SK-N-SH (cell line): ENCODE measurements around the gene RAB26. TPM values are rescaled to one million over a fixed set of nuclear protein-coding genes. Genes with fewer than 3 reads are reported as not detected.

Source experiments
- CTCF ChIA-PET: fragments of 300-600, 350-600 bp; formaldehyde crosslinking; extraction: SDS; loops from one replicate; lab custom pipeline; 2021; lab: Yijun Ruan, JAX
- POLR2A ChIA-PET: fragments of 350-600 bp; sonication (Branson Sonifier 250); formaldehyde crosslinking; extraction: SDS; loops from one replicate; lab custom pipeline; 2020; ENCODE audit warnings: antibody characterized with exemption, inconsistent platforms; lab: Yijun Ruan, JAX
- DNase-seq: peaks from one replicate; pipeline ENCODE4 v3.0.0; 2012
- H2AFZ ChIP-seq: fragments of 200-600 bp; sonication (generic); 2 replicates; pipeline ENCODE4 v1.8.1; 2016; ENCODE audit warnings: antibody characterized with exemption, mild to moderate bottlenecking, low read depth
- H3F3A ChIP-seq: fragments of 200-600 bp; sonication (generic); replicated peaks from 2 replicates; pipeline ENCODE3; 2016; ENCODE audit warnings: antibody characterized with exemption, mild to moderate bottlenecking; ENCODE audit not compliant: insufficient read depth
- H3K27ac ChIP-seq, 2 experiments: fragments of 200-500 bp in 1 of 2; fragments of 200-600 bp in 1 of 2; sonication (Bioruptor generic) in 1 of 2; sonication (generic), shearing (Covaris generic) in 1 of 2; 2 replicates each; pipeline versions ENCODE4 v1.5.1 to v1.6.1; 2014 to 2016; ENCODE audit warnings: low read depth in 2 of 2, inconsistent platforms in 1 of 2, low read length in 1 of 2, mild to moderate bottlenecking in 1 of 2, mixed read lengths in 1 of 2
- H3K27me3 ChIP-seq: fragments of 200-600 bp; sonication (generic), shearing (Covaris generic); 2 replicates; pipeline ENCODE4 v1.6.1; 2016; ENCODE audit warnings: mixed run types; ENCODE audit not compliant: insufficient read depth
- H3K36me3 ChIP-seq, 2 experiments: fragments of 200-500 bp in 1 of 2; fragments of 200-600 bp in 1 of 2; sonication (Bioruptor generic) in 1 of 2; sonication (generic) in 1 of 2; replicated peaks in 1 of 2; 2 replicates each; pipeline versions ENCODE3 to v1.5.1; 2014 to 2016; ENCODE audit warnings: low read length in 1 of 2, mild to moderate bottlenecking in 1 of 2; ENCODE audit not compliant: insufficient read depth in 2 of 2, control insufficient read depth in 1 of 2
- H3K4me1 ChIP-seq, 2 experiments: fragments of 200-500 bp in 1 of 2; fragments of 200-600 bp in 1 of 2; sonication (Bioruptor generic) in 1 of 2; sonication (generic), shearing (Covaris generic) in 1 of 2; 2 replicates each; pipeline versions ENCODE4 v1.5.1 to v1.6.1; 2014 to 2016; ENCODE audit warnings: low read depth in 1 of 2, low read length in 1 of 2, mixed run types in 1 of 2; ENCODE audit not compliant: insufficient read depth in 2 of 2, control insufficient read depth in 1 of 2
- H3K4me2 ChIP-seq: fragments of 200-600 bp; sonication (generic), shearing (Covaris generic); 2 replicates; pipeline ENCODE4 v1.6.1; 2017; ENCODE audit warnings: mixed run types
- H3K4me3 ChIP-seq, 2 experiments: fragments of 200-500 bp in 1 of 2; fragments of 200-600 bp in 1 of 2; sonication (Bioruptor generic) in 1 of 2; sonication (generic), shearing (Covaris generic) in 1 of 2; 2 replicates each; pipeline versions ENCODE4 v1.5.1 to v1.8.1; 2014 to 2016; ENCODE audit warnings: low read depth in 2 of 2, inconsistent platforms in 1 of 2, low read length in 1 of 2, mild to moderate bottlenecking in 1 of 2, mixed read lengths in 1 of 2, moderate library complexity in 1 of 2
- H3K79me2 ChIP-seq: fragments of 200-600 bp; sonication (generic); 2 replicates; pipeline ENCODE4 v1.8.1; 2017; ENCODE audit warnings: mild to moderate bottlenecking; ENCODE audit not compliant: insufficient read depth
- H3K9ac ChIP-seq: fragments of 200-600 bp; sonication (generic); 2 replicates; pipeline ENCODE4 v1.6.1; 2017; ENCODE audit warnings: mixed run types
- H3K9me2 ChIP-seq: fragments of 200-600 bp; sonication (generic); 2 replicates; pipeline ENCODE4 v1.6.1; 2017; ENCODE audit warnings: mixed run types
- H3K9me3 ChIP-seq: fragments of 200-600 bp; sonication (generic); 2 replicates; pipeline ENCODE4 v1.6.1; 2017; ENCODE audit warnings: mixed run types, mild to moderate bottlenecking, moderate library complexity
- H4K20me1 ChIP-seq: fragments of 200-600 bp; sonication (generic); 2 replicates; pipeline ENCODE4 v1.6.1; 2017; ENCODE audit warnings: mild to moderate bottlenecking, mixed run types; ENCODE audit not compliant: insufficient read depth
- CHD2 ChIP-seq: fragments of 150-350 bp; IDR thresholded peaks from 2 replicates; pipeline ENCODE4 v1.6.1; 2018; ENCODE audit warnings: low read length; ENCODE audit not compliant: partially characterized antibody
- CTCF ChIP-seq: fragments of 200-600 bp; sonication (generic); IDR thresholded peaks from 2 replicates; pipeline ENCODE4 v1.6.1; 2017; ENCODE audit warnings: antibody characterized with exemption, mild to moderate bottlenecking, moderate library complexity
- EZH2phosphoT487 ChIP-seq: fragments of 200-600 bp; sonication (generic); IDR thresholded peaks from 2 replicates; pipeline ENCODE4 v1.6.1; 2017; ENCODE audit warnings: low read depth, mixed run types, mild to moderate bottlenecking, antibody characterized with exemption, moderate library complexity, borderline replicate concordance
- FOXJ3 ChIP-seq: sonication (generic); formaldehyde crosslinking; IDR thresholded peaks from 2 replicates; pipeline ENCODE4 v1.5.1; 2020; ENCODE audit warnings: mild to moderate bottlenecking, missing genetic modification reagents
- GABPA ChIP-seq: IDR thresholded peaks from 2 replicates; pipeline ENCODE4 v1.4.0; 2012; ENCODE audit warnings: low read depth, mild to moderate bottlenecking
- GATA2 ChIP-seq: sonication (generic); formaldehyde crosslinking; IDR thresholded peaks from 2 replicates; pipeline ENCODE4 v1.5.0; 2020; ENCODE audit warnings: mild to moderate bottlenecking, missing genetic modification reagents
- IRF3 ChIP-seq: fragments of 150-350 bp; IDR thresholded peaks from 2 replicates; pipeline ENCODE4 v1.6.1; 2016; ENCODE audit warnings: mild to moderate bottlenecking, low read depth, low read length
- JUND ChIP-seq: IDR thresholded peaks from 2 replicates; pipeline ENCODE4 v1.4.0; 2012
- MAX ChIP-seq: IDR thresholded peaks from 2 replicates; pipeline ENCODE4 v1.4.0; 2012; ENCODE audit warnings: low read depth
- NRF1 ChIP-seq: IDR thresholded peaks from 2 replicates; pipeline ENCODE4 v1.6.1; 2012; ENCODE audit warnings: low read depth, mild to moderate bottlenecking, low read length
- POLR2AphosphoS5 ChIP-seq: IDR thresholded peaks from 2 replicates; pipeline ENCODE4 v1.6.1; 2012; ENCODE audit warnings: low read depth, low read length
- RAD21 ChIP-seq: IDR thresholded peaks from 2 replicates; pipeline ENCODE4 v1.6.1; 2012; ENCODE audit warnings: mild to moderate bottlenecking, low read length
- RFX5 ChIP-seq: IDR thresholded peaks from 2 replicates; pipeline ENCODE4 v1.6.1; 2012; ENCODE audit warnings: mild to moderate bottlenecking, improper control_type of control experiment, low read length
- RXRA ChIP-seq: IDR thresholded peaks from 2 replicates; pipeline ENCODE4 v1.4.0; 2012; ENCODE audit warnings: low read depth, mild to moderate bottlenecking, borderline replicate concordance
- SMC3 ChIP-seq: IDR thresholded peaks from 2 replicates; pipeline ENCODE4 v1.6.1; 2012; ENCODE audit warnings: low read depth, low read length, improper control_type of control experiment
- TAF1 ChIP-seq: IDR thresholded peaks from 2 replicates; pipeline ENCODE4 v1.6.1; 2012; ENCODE audit warnings: low read depth, mild to moderate bottlenecking, low read length, moderate library complexity, borderline replicate concordance
- ZBTB33 ChIP-seq: IDR thresholded peaks from 2 replicates; pipeline ENCODE4 v1.4.0; 2012; ENCODE audit warnings: low read depth, borderline replicate concordance
- WGBS: methylation state at CpG from one replicate; pipeline ENCODE4 v1.1.6; 2017; ENCODE audit warnings: low lambda C conversion rate; 5-methylcytosine and 5-hydroxymethylcytosine counted together
- polyA plus RNA-seq, 3 experiments: library from polyadenylated mRNA; depleted of rRNA; stranded (reverse); fragments of >200 nt; gene quantifications; 2 replicates each; pipeline ENCODE4 v1.2.3, GENCODE V29; 2012

RAB26 gene
- polyA plus RNA-seq, 1 of the 3 experiments (the other 2 are of a cell fraction), result 14.3 TPM

- Histone ChIP-seq H3F3A (no peaks in the 10 kb centered on the region), H3K27me3 (no peaks in the 10 kb centered on the region), H2AFZ (no peak overlapping the region), H3K9me2 (no peaks in the 10 kb centered on the region), H3K4me3 (no peak overlapping the region), H3K36me3 (no peaks in the 10 kb centered on the region), H3K27ac (no peak overlapping the region), H3K4me2 (no peak overlapping the region), H3K79me2 (no peaks in the 10 kb centered on the region), H3K4me1 (peaks cover 0 to 9% of the 10 kb centered on the region in 2 experiments; a peak in 1 of 4 replicates), H3K9me3 (no peaks in the 10 kb centered on the region), H3K9ac (no peak overlapping the region), H4K20me1 (no peaks in the 10 kb centered on the region)
- ChIA-PET POLR2A (interaction anchor here (0.6 to 1.0 kb wide), 2 partner anchors 57 to 228 kb away, joined by 3 read pairs; no protein-coding TSS in a partner anchor), CTCF (interaction anchor here (0.6 kb wide), 1 partner anchor 62 kb away, joined by 3 read pairs; the partner anchor contains the start of gene ECI1)
- no peak for DNase-seq
- WGBS, result 67% methylated on average over 1 of the region's 24 CpGs
- no peak for TF ChIP-seq TAF1
- no peak for TF ChIP-seq IRF3
- no peak for TF ChIP-seq RAD21
- no peak for TF ChIP-seq ZBTB33
- no peak for TF ChIP-seq JUND
- no peak for TF ChIP-seq FOXJ3
- TF ChIP-seq GATA2 (CRISPR knock-in tag), result no peak
- TF ChIP-seq POLR2AphosphoS5, result no peak
- no peak for TF ChIP-seq GABPA
- no peak for TF ChIP-seq CHD2
- TF ChIP-seq NRF1, result no peak
- no peak for TF ChIP-seq RFX5
Measured at GRCh38 chr16:2190002-2190658, 41.7 kb downstream of the RAB26 start.

GRCh38 chr16:2190659-2191445 is 42.4 kb downstream of the RAB26 start:
- Histone ChIP-seq H3K4me3 (no peak overlapping the region), H3K4me2 (no peak overlapping the region), H3K9me2 (no peaks in the 10 kb centered on the region), H3K36me3 (no peaks in the 10 kb centered on the region), H3K4me1 (peaks cover 0 to 16% of the 10 kb centered on the region in 2 experiments; a peak in 1 of 4 replicates), H3K27me3 (no peaks in the 10 kb centered on the region), H3K27ac (no peak overlapping the region), H2AFZ (no peak overlapping the region), H3K9ac (no peak overlapping the region), H3K9me3 (no peaks in the 10 kb centered on the region), H4K20me1 (no peaks in the 10 kb centered on the region), H3K79me2 (no peaks in the 10 kb centered on the region), H3F3A (no peaks in the 10 kb centered on the region)
- ChIA-PET POLR2A (interaction anchor here (0.6 to 1.0 kb wide), 2 partner anchors 56 to 229 kb away, joined by 3 read pairs; no protein-coding TSS in a partner anchor), CTCF (interaction anchor here (0.6 kb wide), 1 partner anchor 61 kb away, joined by 3 read pairs; the partner anchor contains the start of gene ECI1)
- DNase-seq, result no peak
- WGBS, result 63% methylated on average over 7 of the region's 25 CpGs
- TF ChIP-seq RXRA, result no peak
- no peak for TF ChIP-seq MAX
- TF ChIP-seq TAF1, result no peak
- TF ChIP-seq RAD21, result no peak
- TF ChIP-seq EZH2phosphoT487, result no peak
- no peak for TF ChIP-seq CTCF
- TF ChIP-seq GABPA, result no peak
- no peak for TF ChIP-seq SMC3
